Neuronal stem cell (in vitro differentiated cells): ENCODE measurements around the gene ZFP36L1.

Experiments used
- DNase-seq: peaks from one replicate; pipeline ENCODE4 v3.0.0-alpha.2; 2013; ENCODE audit warnings: low spot score
- H2AFZ ChIP-seq: one replicate; pipeline ENCODE4 v1.6.1; 2013; ENCODE audit warnings: mild to moderate bottlenecking, low read length, inconsistent platforms
- H2AK5ac ChIP-seq: 2 replicates; pipeline ENCODE4 v1.6.1; 2013; ENCODE audit warnings: low read depth, mild to moderate bottlenecking, inconsistent platforms, low read length, moderate library complexity, mixed read lengths
- H2BK120ac ChIP-seq: 2 replicates; pipeline ENCODE4 v1.6.1; 2013; ENCODE audit warnings: low read depth, mild to moderate bottlenecking, inconsistent platforms, low read length, moderate library complexity, mixed read lengths
- H2BK12ac ChIP-seq: one replicate; pipeline ENCODE4 v1.6.1; 2013; ENCODE audit warnings: low read length, inconsistent platforms
- H2BK15ac ChIP-seq: 2 replicates; pipeline ENCODE4 v1.6.1; 2013; ENCODE audit warnings: mild to moderate bottlenecking, low read length, inconsistent platforms, mixed read lengths
- H2BK5ac ChIP-seq: one replicate; pipeline ENCODE4 v1.6.1; 2013; ENCODE audit warnings: inconsistent platforms, mild to moderate bottlenecking, low read length, moderate library complexity
- H3K14ac ChIP-seq: one replicate; pipeline ENCODE4 v1.6.1; 2013; ENCODE audit warnings: low read length, inconsistent platforms
- H3K18ac ChIP-seq: 2 replicates; pipeline ENCODE4 v1.6.1; 2013; ENCODE audit warnings: low read length, inconsistent platforms
- H3K23ac ChIP-seq: 2 replicates; pipeline ENCODE4 v1.6.1; 2013; ENCODE audit warnings: low read depth, mild to moderate bottlenecking, mixed read lengths, low read length, inconsistent platforms; ENCODE audit not compliant: poor library complexity
- H3K27ac ChIP-seq: replicated peaks from 3 replicates; pipeline ENCODE4 v1.5.1; 2013; ENCODE audit warnings: low read length, inconsistent platforms
- H3K27me3 ChIP-seq, 3 experiments: 2 replicates each; pipeline ENCODE4 v1.6.1; 2013; ENCODE audit warnings: low read length in 3 of 3, mild to moderate bottlenecking in 2 of 3, inconsistent platforms in 1 of 3, low read depth in 1 of 3, mixed read lengths in 1 of 3, moderate library complexity in 1 of 3; ENCODE audit not compliant: control insufficient read depth in 3 of 3, insufficient read depth in 3 of 3
- H3K36me3 ChIP-seq, 2 donors: replicated peaks in 1 of 2; 2 replicates each; pipeline ENCODE4 v1.6.1; 2013; ENCODE audit warnings: low read length in 2 of 2; ENCODE audit not compliant: control insufficient read depth in 2 of 2, insufficient read depth in 2 of 2
- H3K4ac ChIP-seq: 2 replicates; pipeline ENCODE4 v1.6.1; 2013; ENCODE audit warnings: inconsistent platforms, mild to moderate bottlenecking, low read length, moderate library complexity
- H3K4me1 ChIP-seq, 2 donors: 1 replicate in 1 of 2; 2 replicates in 1 of 2; pipeline ENCODE4 v1.6.1; 2013; ENCODE audit warnings: low read length in 2 of 2, low read depth in 1 of 2; ENCODE audit not compliant: control insufficient read depth in 2 of 2, insufficient read depth in 1 of 2
- H3K4me2 ChIP-seq: one replicate; pipeline ENCODE4 v1.6.1; 2013; ENCODE audit warnings: mild to moderate bottlenecking, low read length, inconsistent platforms; ENCODE audit not compliant: insufficient read depth, poor library complexity, severe bottlenecking
- H3K4me3 ChIP-seq, 2 donors: 2 replicates each; pipeline ENCODE4 v1.5.1; 2013; ENCODE audit warnings: low read length in 2 of 2, mild to moderate bottlenecking in 2 of 2, inconsistent platforms in 1 of 2, moderate library complexity in 1 of 2
- H3K79me1 ChIP-seq: one replicate; pipeline ENCODE4 v1.6.1; 2013; ENCODE audit warnings: low read depth, mild to moderate bottlenecking, inconsistent platforms, low read length, moderate library complexity
- H3K9ac ChIP-seq: one replicate; pipeline ENCODE4 v1.6.1; 2013; ENCODE audit warnings: mild to moderate bottlenecking, low read depth, low read length, inconsistent platforms; ENCODE audit not compliant: poor library complexity
- H3K9me3 ChIP-seq, 2 donors: replicated peaks in 1 of 2; 2 replicates each; pipeline versions ENCODE3 to v1.6.1; 2013; ENCODE audit warnings: low read length in 2 of 2, mild to moderate bottlenecking in 2 of 2, inconsistent platforms in 1 of 2, low read depth in 1 of 2, mixed read lengths in 1 of 2, moderate library complexity in 1 of 2; ENCODE audit not compliant: control insufficient read depth in 2 of 2, insufficient read depth in 1 of 2
- H4K8ac ChIP-seq: one replicate; pipeline ENCODE4 v1.6.1; 2013; ENCODE audit warnings: low read depth, mild to moderate bottlenecking, inconsistent platforms, low read length, moderate library complexity
- H4K91ac ChIP-seq: one replicate; pipeline ENCODE4 v1.6.1; 2013; ENCODE audit warnings: low read length, low read depth, mild to moderate bottlenecking, inconsistent platforms; ENCODE audit not compliant: poor library complexity
- WGBS, 2 donors: extraction: QIAGEN DNeasy Blood & Tissue Kit; methylation state at CpG; one replicate each; pipeline ENCODE4 v1.1.7; 2013; ENCODE audit warnings: missing lambda C conversion rate in 2 of 2, mixed read lengths in 1 of 2; ENCODE audit not compliant: insufficient read length in 2 of 2, insufficient replicate concordance in 1 of 2; ENCODE audit errors: extremely low coverage in 2 of 2; 5-methylcytosine and 5-hydroxymethylcytosine counted together

Gene ZFP36L1

DNA sequence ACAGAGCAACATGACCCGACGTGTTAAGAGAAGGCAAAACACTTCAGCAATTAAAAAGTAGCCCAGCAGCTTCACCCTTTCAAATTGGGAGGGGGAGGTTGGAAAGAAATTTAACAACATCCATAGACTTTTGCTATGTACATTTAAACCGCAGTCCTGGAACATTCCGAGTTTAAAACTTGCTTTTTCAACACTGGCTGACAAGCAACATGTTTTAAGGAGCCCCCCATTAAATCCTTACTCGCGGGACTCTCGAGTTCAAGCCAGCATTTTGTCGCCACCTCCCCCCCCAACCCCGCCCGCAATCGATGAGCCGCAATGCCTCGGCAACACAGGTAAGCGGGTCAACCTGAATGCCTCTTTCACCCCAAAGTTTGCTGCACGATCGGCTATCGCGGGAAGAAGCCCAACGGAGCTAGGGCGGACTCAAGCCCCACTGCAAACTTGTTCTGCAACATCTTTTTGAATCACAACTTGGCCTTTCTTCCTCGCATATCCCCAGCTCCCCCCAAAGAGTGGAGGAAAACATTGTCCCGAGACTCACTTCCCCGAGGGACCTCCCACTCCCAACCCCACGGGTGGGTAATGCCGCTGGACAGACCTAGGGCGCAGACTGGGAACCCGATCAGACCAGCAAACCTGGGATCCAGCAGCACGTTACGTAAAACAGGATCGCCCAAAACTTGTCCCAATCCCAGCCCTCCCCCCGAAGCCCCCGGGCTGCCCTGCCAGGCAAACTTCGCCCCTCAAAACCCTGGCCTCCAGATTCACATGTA lies 777 bp downstream of the ZFP36L1 start:
- Histone ChIP-seq H3K79me1 (peaks cover 9% of the 10 kb centered on the region), H2BK12ac (no peak overlapping the region), H3K14ac (no peak overlapping the region), H3K18ac (peak overlapping the region; percentile 97), H3K4ac (no peak overlapping the region), H2AFZ (no peak overlapping the region), H3K4me1 (peaks cover 21 to 26% of the 10 kb centered on the region in 2 donors), H3K27me3 (no peaks in the 10 kb centered on the region), H2BK120ac (no peak overlapping the region), H3K23ac (peak overlapping the region; percentile 17), H2BK5ac (peak overlapping the region; percentile 89), H3K4me2 (peak overlapping the region; percentile 73), H2AK5ac (peak overlapping the region; percentile 78), H2BK15ac (no peak overlapping the region), H3K36me3 (peaks cover 21 to 48% of the 10 kb centered on the region in 2 donors), H3K27ac (peak overlapping the region; percentile 99), H3K4me3 (peak overlapping the region; percentile 92 to 99), H3K9ac (peak overlapping the region; percentile 96), H4K91ac (no peak overlapping the region), H3K9me3 (peaks cover 0 to 6% of the 10 kb centered on the region in 2 donors), H4K8ac (no peak overlapping the region)
- no peak for DNase-seq
- no CpG with 5 or more reads among the region's 33 CpGs for WGBS, 2 donors

DNA sequence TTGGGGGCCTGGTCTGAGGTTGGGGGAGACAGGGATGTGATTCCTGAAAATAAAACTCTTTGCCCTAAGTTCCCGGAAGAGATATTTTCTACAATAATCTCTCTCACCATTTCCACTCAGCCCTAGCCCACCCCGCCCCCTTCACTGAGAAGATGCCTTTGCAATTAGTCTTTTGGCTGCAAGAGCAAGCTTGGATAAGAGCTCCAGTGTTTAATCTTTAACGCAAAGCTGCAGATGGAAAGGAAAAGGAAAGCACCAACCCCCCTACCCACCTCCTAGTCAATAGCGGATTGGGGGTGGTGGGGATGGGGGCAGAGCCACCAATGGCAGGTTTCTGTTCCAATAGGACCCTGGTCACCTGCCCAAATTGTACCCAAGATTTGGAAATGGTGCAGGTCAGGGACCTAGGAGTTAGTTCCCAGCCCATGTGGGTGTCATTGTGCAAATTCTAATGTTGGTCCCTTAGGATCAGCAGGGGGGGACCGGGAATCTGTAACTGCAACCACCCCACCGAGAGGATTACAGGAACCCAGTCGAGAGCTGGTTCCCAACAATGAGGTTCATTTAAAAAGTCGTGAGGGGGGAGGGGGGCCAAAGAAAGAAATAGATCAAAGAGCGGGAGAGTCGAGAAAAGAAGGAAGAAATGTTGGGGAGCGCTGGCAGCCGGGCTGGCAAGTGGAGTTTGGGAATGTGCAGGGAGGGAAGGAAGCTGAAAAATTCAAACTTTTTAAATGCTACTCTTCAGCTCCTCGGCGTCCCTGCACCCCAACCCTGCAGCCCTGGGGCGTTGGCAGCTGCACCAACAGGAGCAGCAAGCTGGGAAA lies 1.6 kb downstream of the ZFP36L1 start:
- Histone ChIP-seq H2AK5ac (no peak overlapping the region), H3K36me3 (peaks cover 25 to 56% of the 10 kb centered on the region in 2 donors), H3K4me3 (peak overlapping the region; percentile 92 to 99), H3K4ac (no peak overlapping the region), H4K91ac (no peak overlapping the region), H3K18ac (peak overlapping the region; percentile 81), H3K9ac (peak overlapping the region; percentile 64), H3K9me3 (peaks cover 0 to 6% of the 10 kb centered on the region in 2 donors), H2BK5ac (no peak overlapping the region), H3K27me3 (no peaks in the 10 kb centered on the region), H2AFZ (no peak overlapping the region), H4K8ac (no peak overlapping the region), H2BK120ac (no peak overlapping the region), H2BK12ac (no peak overlapping the region), H3K4me2 (peak overlapping the region; percentile 73), H3K14ac (no peak overlapping the region), H2BK15ac (no peak overlapping the region), H3K4me1 (peaks cover 15 to 26% of the 10 kb centered on the region in 2 donors), H3K79me1 (peaks cover 9% of the 10 kb centered on the region), H3K27ac (peak overlapping the region; percentile 99), H3K23ac (no peak overlapping the region)
- WGBS, 2 donors, result no CpG with 5 or more reads among the region's 15 CpGs
- DNase-seq, result no peak

DNA sequence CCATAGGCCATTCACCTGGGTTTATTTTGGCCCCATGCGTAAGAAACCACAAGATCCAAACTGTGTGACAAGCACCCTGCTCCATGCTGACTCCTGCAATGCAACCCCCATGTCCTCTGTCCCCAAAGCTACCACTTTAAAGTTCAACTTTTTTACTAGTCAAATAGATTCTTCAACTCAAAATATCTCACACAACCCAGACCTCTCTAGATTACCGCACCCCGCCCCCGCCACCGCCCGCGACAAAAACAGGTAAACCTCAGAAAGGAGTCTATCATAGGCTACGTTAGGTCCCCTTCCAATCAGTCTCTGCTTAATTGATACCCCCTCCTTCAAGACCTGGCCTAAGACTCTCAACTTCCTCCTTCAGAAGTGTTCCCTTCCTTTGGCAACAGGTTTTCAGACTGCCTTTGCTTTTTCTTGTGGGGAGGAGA lies 2.2 kb downstream of the ZFP36L1 start:
- Histone ChIP-seq H2BK15ac (no peak overlapping the region), H3K36me3 (peaks cover 25 to 57% of the 10 kb centered on the region in 2 donors), H4K8ac (no peak overlapping the region), H2AFZ (no peak overlapping the region), H3K23ac (no peak overlapping the region), H3K4me2 (peak overlapping the region; percentile 73), H2BK5ac (no peak overlapping the region), H3K9ac (no peak overlapping the region), H3K18ac (no peak overlapping the region), H3K27ac (peak overlapping the region; percentile 99), H3K9me3 (peaks cover 0 to 6% of the 10 kb centered on the region in 2 donors), H3K14ac (no peak overlapping the region), H3K79me1 (peaks cover 9% of the 10 kb centered on the region), H3K27me3 (no peaks in the 10 kb centered on the region), H3K4me3 (peak overlapping the region; percentile 92 to 99), H3K4ac (no peak overlapping the region), H3K4me1 (peaks cover 12 to 26% of the 10 kb centered on the region in 2 donors), H2BK12ac (no peak overlapping the region), H4K91ac (no peak overlapping the region), H2AK5ac (no peak overlapping the region), H2BK120ac (no peak overlapping the region)
- no CpG with 5 or more reads among the region's 8 CpGs for WGBS, 2 donors
- DNase-seq, result no peak
